Measurements from ENCODE around the gene DDX3X.

Gene DDX3X

GRCh38 chrX:41335198-41335957 lies 1.4 kb downstream of the DDX3X start:
- no peaks in the 10 kb centered on the region for H3K27me3 ChIP-seq (replicated peaks)
- in situ Hi-C loops (cut with HindIII; ENCODE audit: low pct_ligation_motif_present, low sequenced_read_pairs): no loop called here
- H3K27ac ChIP-seq: peak overlapping the region; percentile 96
- H3K4me3 ChIP-seq (ENCODE audit: low read depth, low read length): peak overlapping the region; percentile 99
- TF ChIP-seq, protein P1, sequence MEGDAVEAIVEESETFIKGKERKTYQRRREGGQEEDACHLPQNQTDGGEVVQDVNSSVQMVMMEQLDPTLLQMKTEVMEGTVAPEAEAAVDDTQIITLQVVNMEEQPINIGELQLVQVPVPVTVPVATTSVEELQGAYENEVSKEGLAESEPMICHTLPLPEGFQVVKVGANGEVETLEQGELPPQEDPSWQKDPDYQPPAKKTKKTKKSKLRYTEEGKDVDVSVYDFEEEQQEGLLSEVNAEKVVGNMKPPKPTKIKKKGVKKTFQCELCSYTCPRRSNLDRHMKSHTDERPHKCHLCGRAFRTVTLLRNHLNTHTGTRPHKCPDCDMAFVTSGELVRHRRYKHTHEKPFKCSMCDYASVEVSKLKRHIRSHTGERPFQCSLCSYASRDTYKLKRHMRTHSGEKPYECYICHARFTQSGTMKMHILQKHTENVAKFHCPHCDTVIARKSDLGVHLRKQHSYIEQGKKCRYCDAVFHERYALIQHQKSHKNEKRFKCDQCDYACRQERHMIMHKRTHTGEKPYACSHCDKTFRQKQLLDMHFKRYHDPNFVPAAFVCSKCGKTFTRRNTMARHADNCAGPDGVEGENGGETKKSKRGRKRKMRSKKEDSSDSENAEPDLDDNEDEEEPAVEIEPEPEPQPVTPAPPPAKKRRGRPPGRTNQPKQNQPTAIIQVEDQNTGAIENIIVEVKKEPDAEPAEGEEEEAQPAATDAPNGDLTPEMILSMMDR (IDR thresholded peaks at IDR 0.05; ENCODE audit: low read depth, low read length, missing control alignments): no peak
- H3K36me3 ChIP-seq (replicated peaks): peaks cover 14% of the 10 kb centered on the region
- no peak for DNase-seq

GRCh38 chrX:41335958-41336331 lies 2.0 kb downstream of the DDX3X start:
- H3K27me3 ChIP-seq (replicated peaks): no peaks in the 10 kb centered on the region
- H3K36me3 ChIP-seq (replicated peaks): peaks cover 20% of the 10 kb centered on the region
- H3K4me3 ChIP-seq (ENCODE audit: low read depth, low read length): peak overlapping the region; percentile 99
- peak overlapping the region; percentile 96 for H3K27ac ChIP-seq
- in situ Hi-C loops (cut with HindIII; ENCODE audit: low pct_ligation_motif_present, low sequenced_read_pairs): no loop called here
- peak; percentile 12 for DNase-seq
- TF ChIP-seq, protein P1 (IDR thresholded peaks at IDR 0.05; ENCODE audit: low read depth, low read length, missing control alignments): no peak

GRCh38 chrX:41336447-41336846 lies 2.5 kb downstream of the DDX3X start:
- TF ChIP-seq, protein P1 (IDR thresholded peaks at IDR 0.05; ENCODE audit: low read depth, low read length, missing control alignments): no peak

GRCh38 chrX:41337140-41337539 lies 3.2 kb downstream of the DDX3X start:
- no peak for DNase-seq
- Histone ChIP-seq H3K27me3 (replicated peaks) (no peaks in the 10 kb centered on the region), H3K27ac (no peak overlapping the region), H3K36me3 (replicated peaks) (peaks cover 32% of the 10 kb centered on the region), H3K4me3 (ENCODE audit: low read depth, low read length) (peak overlapping the region; percentile 99)
- in situ Hi-C loops (cut with HindIII; ENCODE audit: low pct_ligation_motif_present, low sequenced_read_pairs): no loop called here
- TF ChIP-seq, protein P1 (IDR thresholded peaks at IDR 0.05; ENCODE audit: low read depth, low read length, missing control alignments): no peak

More at GRCh38 chrX:41336447-41336846, 2.5 kb downstream of the DDX3X start:
- no peak for DNase-seq
- Histone ChIP-seq H3K27me3 (replicated peaks) (no peaks in the 10 kb centered on the region), H3K36me3 (replicated peaks) (peaks cover 25% of the 10 kb centered on the region), H3K4me3 (ENCODE audit: low read depth, low read length) (peak overlapping the region; percentile 99), H3K27ac (no peak overlapping the region)
- in situ Hi-C loops (cut with HindIII; ENCODE audit: low pct_ligation_motif_present, low sequenced_read_pairs): no loop called here

DNA sequence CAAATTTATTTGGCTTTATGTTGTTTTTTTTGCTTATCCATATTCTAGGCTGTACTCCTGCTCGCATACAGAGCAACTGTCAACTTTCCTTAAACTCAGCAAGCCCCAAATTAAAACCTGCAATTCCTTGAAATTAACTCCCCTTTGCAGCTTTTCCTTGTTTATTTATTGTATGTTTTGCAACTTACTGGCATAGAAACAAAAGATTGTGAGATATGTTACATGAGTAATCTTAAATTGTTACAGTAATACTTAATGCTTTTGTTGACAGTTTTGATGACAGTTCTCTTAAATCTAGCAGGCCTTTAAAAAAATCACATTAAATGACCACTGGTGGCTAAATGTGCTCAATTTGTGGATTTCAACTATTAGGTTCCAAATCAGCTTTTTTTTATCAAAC lies 4.5 kb downstream of the DDX3X start:
- H3K36me3 ChIP-seq (replicated peaks): peaks cover 45% of the 10 kb centered on the region
- in situ Hi-C loops (cut with HindIII; ENCODE audit: low pct_ligation_motif_present, low sequenced_read_pairs): no loop called here
- TF ChIP-seq, protein P1 (IDR thresholded peaks at IDR 0.05; ENCODE audit: low read depth, low read length, missing control alignments): no peak
- H3K4me3 ChIP-seq (ENCODE audit: low read depth, low read length): no peak overlapping the region
- H3K27me3 ChIP-seq (replicated peaks): no peaks in the 10 kb centered on the region
- H3K27ac ChIP-seq: no peak overlapping the region
- DNase-seq: no peak

DNA sequence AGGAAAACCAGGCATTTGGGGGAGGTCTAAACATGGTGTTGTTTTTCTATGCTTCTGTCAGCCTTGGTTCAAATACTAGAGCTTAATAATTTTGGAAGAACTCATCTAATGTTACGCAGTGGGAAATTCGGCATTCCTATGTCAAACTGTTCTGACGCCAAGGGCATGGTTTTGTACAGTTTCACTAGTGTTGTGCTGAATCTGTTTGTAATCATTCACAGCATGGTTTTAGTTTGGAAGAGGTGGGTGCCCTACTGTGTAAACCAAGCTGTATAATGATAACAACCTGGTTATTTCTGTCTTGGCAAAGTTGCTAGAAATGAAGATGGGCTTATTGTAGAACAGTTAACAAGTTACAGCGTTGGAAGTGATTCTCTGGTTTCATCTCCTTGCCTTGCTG lies 5.2 kb downstream of the DDX3X start:
- in situ Hi-C loops (cut with HindIII; ENCODE audit: low pct_ligation_motif_present, low sequenced_read_pairs): no loop called here
- no peak overlapping the region for H3K4me3 ChIP-seq (ENCODE audit: low read depth, low read length)
- no peak for DNase-seq
- H3K27me3 ChIP-seq (replicated peaks): no peaks in the 10 kb centered on the region
- H3K36me3 ChIP-seq (replicated peaks): peaks cover 52% of the 10 kb centered on the region
- TF ChIP-seq, protein P1 (IDR thresholded peaks at IDR 0.05; ENCODE audit: low read depth, low read length, missing control alignments): no peak
- no peak overlapping the region for H3K27ac ChIP-seq

All from brain microvascular endothelial cell (primary cell).